Activated CD4-positive, CD25-positive, alpha-beta regulatory T cell treated with anti-CD3 and anti-CD28 coated beads, Interleukin-2, amount 50 U/mL, for 24 hours (primary cell): ENCODE data around the gene CTTNBP2NL.
A peak's percentile ranks its signal among the peaks of the same experiment; 100 is the strongest.
"Not testable (repeated sequence)": the region's sequence is repeated elsewhere in the genome, so short reads cannot be mapped to it uniquely, and the experiment has no call there.

Source experiments
- ATAC-seq, 2 donors: fragments of 150-1000 bp; cut with Tn5 transposase; one replicate each; pipeline ENCODE4 v1.10.0; 2021; ENCODE audit warnings: mild to moderate bottlenecking in 1 of 2, moderate library complexity in 1 of 2

Gene CTTNBP2NL

GRCh38 chr1:112466078-112466660 is 70.2 kb downstream of the CTTNBP2NL start:
- peak; percentile 91 to 95 for ATAC-seq

- not testable (repeated sequence) for ATAC-seq
Measured at GRCh38 chr1:112470324-112470723, 74.3 kb downstream of the CTTNBP2NL start.

DNA sequence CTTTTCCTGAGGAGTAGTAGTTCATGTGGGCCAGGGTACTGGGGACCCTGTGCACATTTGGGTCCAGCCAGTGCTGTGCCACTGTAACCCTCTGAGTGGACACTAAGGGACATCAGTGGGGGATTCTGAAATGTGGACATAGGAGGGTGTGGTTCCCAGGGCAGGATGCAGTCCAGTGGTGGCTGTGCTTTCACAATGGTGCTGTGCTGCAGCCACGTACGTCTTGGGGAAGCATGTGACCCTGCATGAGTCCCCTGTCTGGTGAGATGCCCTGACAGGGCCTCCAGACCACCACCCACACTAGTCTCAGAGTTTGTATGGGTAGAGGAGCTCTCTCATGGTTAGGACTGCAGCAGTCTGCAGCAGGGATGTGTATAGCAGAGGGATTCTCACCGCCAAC is 75.0 kb downstream of the CTTNBP2NL start:
- ATAC-seq: no peak

DNA sequence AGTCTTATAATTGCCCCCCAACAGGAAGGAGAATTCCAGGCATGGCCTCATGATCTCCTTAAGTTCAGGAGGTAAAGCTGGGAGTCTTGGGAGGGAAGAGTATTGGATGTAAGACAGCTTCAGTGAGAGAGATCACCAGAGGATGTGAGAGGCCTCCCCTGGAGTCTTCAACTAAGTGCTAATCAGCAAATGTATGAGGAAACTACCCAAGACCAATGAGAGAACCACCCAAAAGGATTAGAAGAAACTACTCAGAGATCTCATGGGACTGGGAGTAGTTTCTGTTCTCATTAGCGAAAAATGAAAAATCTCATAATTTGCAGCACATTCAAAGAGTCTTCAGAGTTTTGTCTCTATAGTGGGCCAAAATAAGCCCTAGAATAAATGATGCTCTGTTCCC is 76.1 kb downstream of the CTTNBP2NL start:
- no peak for ATAC-seq

DNA sequence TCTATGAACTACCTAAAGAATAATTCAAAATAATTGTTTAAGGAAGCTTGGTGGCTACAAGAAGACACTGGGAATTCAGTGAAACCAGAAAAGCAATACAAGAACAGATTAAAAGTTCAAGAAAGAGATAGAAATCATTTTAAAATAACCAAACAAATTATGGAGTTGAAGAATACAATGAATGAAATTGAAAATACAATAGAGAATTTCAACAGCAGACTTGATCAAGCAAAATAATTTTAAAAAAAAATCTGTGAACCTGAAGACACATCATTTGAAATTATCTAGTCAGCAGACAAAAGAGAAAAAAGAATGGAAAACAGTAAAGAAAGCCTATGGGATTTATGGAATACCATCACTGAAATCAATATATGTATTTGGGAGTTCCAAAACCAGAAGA is 81.5 kb downstream of the CTTNBP2NL start:
- no peak for ATAC-seq

- ATAC-seq: no peak
Measured at GRCh38 chr1:112478314-112478713, 82.3 kb downstream of the CTTNBP2NL start.

GRCh38 chr1:112486063-112486462 is 90.0 kb downstream of the CTTNBP2NL start:
- not testable (repeated sequence) for ATAC-seq

DNA sequence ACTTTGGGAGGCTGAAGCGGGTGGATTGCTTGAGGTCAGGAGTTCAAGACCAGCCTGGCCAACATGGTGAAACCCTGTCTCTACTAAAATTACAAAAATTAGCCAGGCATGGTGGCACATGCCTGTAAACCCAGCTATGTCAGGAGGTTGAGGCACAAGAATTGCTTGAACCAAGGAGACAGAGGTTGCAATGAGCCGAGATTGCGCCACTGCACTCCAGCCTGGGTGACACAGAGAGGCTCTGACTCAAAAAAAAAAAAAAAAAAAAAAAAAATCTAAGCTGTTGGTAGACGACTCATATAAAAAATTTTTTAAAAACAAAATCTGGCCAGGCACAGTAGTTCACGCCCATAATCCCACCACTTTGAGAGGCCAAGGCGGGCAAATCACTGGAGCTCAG is 91.7 kb downstream of the CTTNBP2NL start:
- not testable (repeated sequence) for ATAC-seq

GRCh38 chr1:112488141-112488540 is 92.1 kb downstream of the CTTNBP2NL start:
- ATAC-seq: no peak

DNA sequence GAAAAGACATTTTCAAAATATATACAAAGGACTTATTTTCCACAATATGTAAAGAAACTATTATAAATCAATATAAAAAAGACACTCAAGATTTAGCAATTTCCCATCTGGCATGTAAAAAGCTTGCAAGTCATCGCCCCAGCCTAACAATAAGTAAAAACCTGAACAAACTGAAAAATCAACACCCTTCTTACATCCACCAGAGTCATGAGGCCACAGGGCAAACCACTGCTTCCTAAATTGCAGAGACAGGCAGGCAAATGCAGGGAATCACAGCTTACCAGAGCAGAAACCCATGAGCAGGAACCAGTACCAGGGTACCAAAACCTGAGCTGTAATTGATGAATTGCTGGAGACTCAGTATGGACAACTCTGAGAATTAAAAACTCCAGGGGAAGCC is 96.1 kb downstream of the CTTNBP2NL start:
- ATAC-seq: no peak

DNA sequence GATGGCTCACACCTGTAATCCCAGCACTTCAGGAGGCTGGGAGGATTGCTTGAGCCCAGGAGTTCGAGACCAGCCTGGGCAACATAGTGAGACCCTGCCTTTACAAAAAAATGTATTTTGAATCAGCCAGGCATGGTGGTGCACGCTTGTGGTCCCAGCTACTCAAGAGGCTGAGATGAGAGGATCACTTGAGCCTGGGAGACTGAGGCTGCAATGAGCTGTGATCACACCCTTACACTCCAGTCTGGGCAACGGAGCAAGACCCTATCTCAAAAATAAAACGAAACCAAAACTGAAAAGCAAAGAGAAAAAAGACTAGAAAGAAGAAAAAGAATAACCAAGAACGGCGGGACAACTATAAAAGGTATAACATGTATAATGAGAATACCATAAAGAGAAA is 97.3 kb downstream of the CTTNBP2NL start:
- ATAC-seq: no peak

DNA sequence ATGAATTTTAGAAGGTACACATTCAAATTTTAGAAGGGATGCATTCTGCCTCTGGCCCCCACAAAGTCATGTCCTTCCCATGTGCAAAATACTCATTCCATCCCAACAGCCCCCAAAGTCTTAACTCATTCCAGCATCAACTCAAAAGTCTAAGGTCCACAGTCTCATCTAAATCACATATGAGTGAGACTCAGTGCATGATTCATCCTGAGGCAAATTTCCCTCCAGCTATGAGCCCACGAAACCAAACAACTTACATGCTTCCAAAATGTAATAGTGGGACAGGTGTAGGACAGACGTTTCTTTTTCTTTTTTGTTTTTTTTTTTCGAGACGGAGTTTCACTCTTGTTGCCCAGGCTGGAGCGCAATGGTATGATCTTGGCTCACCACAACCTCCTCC is 100.3 kb downstream of the CTTNBP2NL start:
- no peak for ATAC-seq

DNA sequence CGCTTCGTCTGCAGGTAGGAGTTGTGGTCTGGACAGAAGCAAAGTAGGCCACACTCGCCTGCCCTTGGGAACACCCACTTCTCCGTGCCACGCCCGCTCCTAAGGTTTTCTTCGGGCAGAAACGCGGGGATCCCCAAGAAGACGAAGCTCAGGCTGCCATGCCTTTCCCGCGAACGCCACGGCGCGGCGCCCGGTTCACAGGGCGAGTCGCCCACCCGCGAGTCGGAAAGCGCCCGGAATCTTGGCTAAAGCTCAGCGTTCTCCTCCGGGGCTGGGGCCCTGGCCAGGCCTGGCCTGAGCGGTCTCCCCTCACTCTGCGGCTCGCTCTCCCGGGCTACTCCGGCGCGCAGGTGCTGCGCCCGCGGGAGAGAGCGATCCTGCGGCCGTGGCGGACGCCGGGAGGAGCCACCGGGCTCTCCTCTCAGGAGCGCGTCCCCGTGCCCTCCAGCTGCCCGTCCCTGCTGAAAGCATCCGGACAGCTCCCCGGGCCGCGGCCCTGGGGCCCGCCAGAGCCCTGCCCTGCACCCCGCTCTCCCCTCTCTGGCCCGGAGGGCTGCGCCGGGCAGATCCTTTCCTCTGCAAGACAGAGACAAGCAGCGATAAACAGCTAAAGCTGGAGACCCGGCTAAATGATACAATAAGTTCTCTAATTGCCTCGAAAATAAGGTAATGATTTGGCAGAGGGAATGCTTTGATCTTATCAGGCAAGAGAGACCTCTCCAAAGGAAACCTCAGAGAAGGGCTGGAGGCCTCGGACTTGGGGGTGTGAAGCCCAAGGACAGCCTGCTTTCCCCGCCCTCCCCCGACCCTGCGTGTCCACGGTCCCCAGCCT is 106.0 kb downstream of the CTTNBP2NL start:
- peak; percentile 41 to 50 for ATAC-seq

GRCh38 chr1:112502826-112503225 is 106.8 kb downstream of the CTTNBP2NL start:
- no peak for ATAC-seq

DNA sequence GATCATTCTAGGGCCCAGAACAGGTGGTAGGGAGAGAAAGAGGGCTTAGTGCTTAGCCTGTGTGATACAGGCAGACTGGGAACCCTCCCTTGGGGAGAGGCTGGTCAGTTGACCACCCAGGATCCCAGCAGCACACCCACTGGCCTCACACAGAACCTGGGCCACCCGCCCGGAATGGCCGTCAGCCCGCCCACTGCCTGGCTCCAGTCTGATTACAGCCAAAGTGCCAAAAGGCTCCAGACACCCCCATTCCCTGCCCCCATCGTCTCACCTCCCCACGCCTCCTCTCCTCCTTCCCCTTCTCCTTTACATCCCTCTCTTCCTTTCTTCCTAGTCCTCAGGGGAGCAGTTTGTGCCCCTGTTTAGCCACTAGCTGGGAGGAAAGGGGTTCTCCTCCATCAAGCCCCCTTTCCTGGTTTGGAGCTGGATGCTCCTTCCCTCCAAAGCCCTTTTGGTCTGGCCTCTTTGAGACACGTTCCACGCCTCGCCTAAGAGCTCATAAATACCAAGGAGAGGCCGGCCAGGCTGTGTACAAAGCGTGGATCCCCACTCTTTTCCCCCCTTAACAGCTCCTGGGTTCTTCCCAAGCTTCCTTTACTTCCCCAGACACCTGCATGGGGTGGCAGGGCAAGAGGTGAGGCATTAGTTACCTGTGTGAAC is 108.1 kb downstream of the CTTNBP2NL start:
- no peak for ATAC-seq

DNA sequence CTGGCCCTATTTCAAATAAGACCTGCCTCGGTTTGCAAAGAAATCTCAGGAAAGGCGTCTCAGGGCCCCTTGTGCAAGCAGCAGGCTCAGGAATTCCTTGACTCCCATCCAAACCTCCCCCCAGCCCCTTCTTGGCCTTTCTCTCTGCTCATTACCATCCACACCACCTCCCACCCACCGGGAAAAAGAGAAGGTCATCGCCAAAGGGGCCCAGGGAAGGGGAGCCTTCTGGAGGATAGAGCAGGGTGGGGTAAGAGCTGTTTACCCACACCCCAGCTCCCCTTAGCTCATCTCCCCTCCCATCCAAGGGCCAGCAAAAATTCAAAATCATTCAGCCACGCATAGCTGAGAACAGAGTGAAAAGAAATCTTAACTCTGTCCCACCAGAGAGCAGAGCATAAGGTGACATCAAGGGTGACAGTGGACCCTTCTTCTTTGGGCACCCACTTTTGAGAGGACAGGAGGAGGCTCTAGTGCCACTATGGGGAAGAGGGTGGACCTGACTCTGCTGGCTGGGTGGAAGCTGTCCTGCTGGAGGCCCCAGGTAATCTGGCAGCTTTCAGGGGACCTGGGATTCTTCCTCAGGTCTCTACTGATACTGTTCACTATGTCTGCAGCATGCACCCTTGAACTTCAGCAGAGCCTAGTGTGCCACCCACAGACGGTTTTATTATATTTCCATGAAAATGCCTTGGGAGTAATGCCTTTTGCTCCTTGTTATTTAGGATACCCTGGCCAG is 108.8 kb downstream of the CTTNBP2NL start:
- ATAC-seq: no peak

- ATAC-seq: no peak
Measured at GRCh38 chr1:112505400-112505785, 109.4 kb downstream of the CTTNBP2NL start.

DNA sequence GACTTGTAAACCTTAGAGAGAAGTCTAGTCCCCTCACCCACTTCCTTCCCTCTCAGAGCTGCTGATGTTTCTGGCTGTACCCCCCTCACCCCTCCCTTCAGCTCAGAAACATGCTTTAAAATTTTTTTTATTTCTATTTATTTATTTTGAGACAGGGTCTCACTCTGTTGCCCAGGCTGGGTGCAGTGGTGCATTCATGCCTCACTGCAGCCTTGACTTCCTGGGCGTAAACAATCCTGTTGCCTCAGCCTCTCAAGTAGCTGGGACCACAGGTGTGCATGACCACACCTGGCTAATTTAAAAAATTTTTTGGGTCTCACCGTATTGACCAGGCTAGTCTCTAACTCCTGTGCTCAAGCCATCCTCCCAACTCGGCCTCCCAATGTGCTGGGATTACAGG is 109.9 kb downstream of the CTTNBP2NL start:
- no peak for ATAC-seq

DNA sequence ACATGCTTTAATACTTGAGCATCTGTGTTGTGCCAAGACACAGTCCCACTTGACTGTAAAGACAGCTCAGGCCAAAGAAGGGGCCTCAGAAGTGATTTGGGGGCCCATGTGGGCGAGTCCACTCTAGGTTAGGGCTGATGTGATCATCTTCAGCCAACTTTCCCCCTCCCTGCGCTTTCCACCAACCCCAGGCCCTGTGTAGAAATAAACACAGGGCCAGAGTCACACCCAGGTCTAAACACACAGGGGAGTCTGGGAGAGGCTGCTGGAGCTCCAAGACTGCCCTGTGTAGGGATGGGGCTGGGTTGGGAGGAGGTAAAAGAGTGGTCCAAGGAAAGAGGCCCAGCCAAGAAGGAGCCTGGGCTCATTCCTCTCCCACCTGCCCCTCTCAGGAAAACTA is 110.3 kb downstream of the CTTNBP2NL start:
- no peak for ATAC-seq

- no peak for ATAC-seq
Measured at GRCh38 chr1:112506731-112507130, 110.7 kb downstream of the CTTNBP2NL start.

GRCh38 chr1:112507336-112507735 is 111.3 kb downstream of the CTTNBP2NL start:
- no peak for ATAC-seq

DNA sequence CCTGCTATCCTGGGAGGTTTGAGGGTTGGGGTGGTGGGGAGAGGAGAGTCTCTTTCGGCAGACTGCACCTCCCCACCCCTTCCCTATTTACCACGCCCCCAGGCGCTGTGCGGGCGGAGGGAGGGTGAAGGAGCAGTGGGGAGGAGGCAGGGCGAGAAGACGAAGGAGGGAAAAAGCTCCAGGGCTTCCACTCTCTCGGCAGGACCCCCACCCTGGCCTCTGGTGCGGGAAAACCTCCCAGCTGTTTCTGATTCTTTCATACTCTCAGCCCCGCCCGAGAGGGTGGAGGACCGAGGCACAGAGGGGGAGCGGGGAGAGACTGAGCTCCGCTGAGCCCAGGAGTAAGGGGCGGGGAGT is 111.9 kb downstream of the CTTNBP2NL start:
- ATAC-seq: peak; percentile 7 to 28

- peak; percentile 72 to 77 for ATAC-seq
Measured at GRCh38 chr1:112508278-112509004, 112.4 kb downstream of the CTTNBP2NL start, which contains the start of gene WNT2B. Gene WNT2B, plus strand, starts transcription at chr1:112508965. Its CDS starts 298 bp downstream, at chr1:112509263.
